GM12878 (cell line): Measurements from ENCODE around the gene TMEM98.

Source experiments
- ASH2L ChIP-seq: fragments of 300-600, 200-600 bp; sonication (generic); IDR thresholded peaks from 2 replicates; pipeline ENCODE4 v1.6.1; 2017; ENCODE audit warnings: low read depth, mild to moderate bottlenecking, borderline replicate concordance
- CTCF ChIP-seq, 3 experiments: IDR thresholded peaks in 2 of 3; conservative IDR thresholded peaks in 1 of 3; 2 replicates each; pipeline ENCODE4 v1.5.1; 2011; ENCODE audit warnings: low read depth in 3 of 3, low read length in 3 of 3, mild to moderate bottlenecking in 3 of 3, control low read depth in 2 of 3, moderate library complexity in 2 of 3, inconsistent platforms in 1 of 3, mixed read lengths in 1 of 3; ENCODE audit not compliant: control insufficient read depth in 2 of 3, insufficient read depth in 1 of 3; ENCODE audit errors: extremely low read depth in 1 of 3
- FOXM1 ChIP-seq: IDR thresholded peaks from 2 replicates; pipeline ENCODE4 v1.6.1; 2012; ENCODE audit warnings: low read depth, mild to moderate bottlenecking, inconsistent platforms, low read length, moderate library complexity
- POLR2AphosphoS2 ChIP-seq: IDR thresholded peaks from 2 replicates; pipeline ENCODE4 v1.6.1; 2011; ENCODE audit warnings: low read depth, mild to moderate bottlenecking, low read length, improper control_type of control experiment, moderate library complexity
- POLR2AphosphoS5 ChIP-seq: IDR thresholded peaks from 2 replicates; pipeline ENCODE4 v1.6.1; 2011; ENCODE audit warnings: mild to moderate bottlenecking, low read length, inconsistent platforms
- TAF1 ChIP-seq: IDR thresholded peaks from 2 replicates; pipeline ENCODE4 v1.6.1; 2011; ENCODE audit warnings: mild to moderate bottlenecking, low read depth, low read length, borderline replicate concordance
- TCF12 ChIP-seq: IDR thresholded peaks from 2 replicates; pipeline ENCODE4 v1.6.1; 2011; ENCODE audit warnings: low read depth, mild to moderate bottlenecking, low read length
- YY1 ChIP-seq: IDR thresholded peaks from 2 replicates; pipeline ENCODE4 v1.6.1; 2011; ENCODE audit warnings: low read depth, mild to moderate bottlenecking, low read length

- TF ChIP-seq POLR2AphosphoS2: no peak
- no peak for TF ChIP-seq TAF1
- no peak for TF ChIP-seq CTCF (IDR thresholded peaks at IDR 0.05 in 2 of 3, conservative IDR thresholded peaks at IDR 0.05 in 1 of 3; ENCODE audit: control insufficient read depth in 2 of 3, extremely low read depth in 1 of 3, insufficient read depth in 1 of 3, low read depth in 3 of 3, low read length in 3 of 3)
- no peak for TF ChIP-seq YY1
- no peak for TF ChIP-seq POLR2AphosphoS5
- TF ChIP-seq FOXM1: no peak
- TF ChIP-seq TCF12: no peak
- TF ChIP-seq ASH2L: no peak
These were observed 16.5 kb downstream of the TMEM98 start for GRCh38 chr17:32944248-32945020.
